Lower leg skin (tissue), 4 donors: ENCODE data around the gene TBX2. TPM values are rescaled to one million over a fixed set of nuclear protein-coding genes. Genes with fewer than 3 reads are reported as not detected.
"Not testable (repeated sequence)": the region's sequence is repeated elsewhere in the genome, so short reads cannot be mapped to it uniquely, and the experiment has no call there.

ENCODE experiments used
- DNase-seq, 2 donors: peaks; one replicate each; pipeline ENCODE4 v3.0.0-alpha.2; 2019; ENCODE audit warnings: low spot score in 2 of 2
- H3K4me3 ChIP-seq: fragments of 200-600 bp; sonication (generic); 2 replicates; pipeline ENCODE4 v1.5.1; 2017; ENCODE audit warnings: mild to moderate bottlenecking, low read depth; ENCODE audit not compliant: poor library complexity, severe bottlenecking
- CTCF ChIP-seq, 3 donors: fragments of 450-650 bp; IDR thresholded peaks; one replicate each; pipeline ENCODE4 v1.5.1; 2016; ENCODE audit warnings: antibody characterized with exemption in 3 of 3, mild to moderate bottlenecking in 3 of 3, moderate library complexity in 2 of 3
- POLR2A ChIP-seq, 2 donors: fragments of 450-650 bp; IDR thresholded peaks; one replicate each; pipeline ENCODE4 v1.6.1; 2016 to 2017; ENCODE audit warnings: antibody characterized with exemption in 2 of 2, mild to moderate bottlenecking in 1 of 2, moderate library complexity in 1 of 2
- WGBS, 2 donors: methylation state at CpG; one replicate each; pipeline ENCODE4 v1.1.5; 2018; 5-methylcytosine and 5-hydroxymethylcytosine counted together
- intact Hi-C: fragments of 100-400 bp; cut with DNase I; formaldehyde crosslinking; loops from one replicate; pipeline ENCODE4 v1.15.0; 2023; ENCODE audit warnings: low total_unique reads
- total RNA-seq, 4 donors: library from RNA; depleted of rRNA; stranded (reverse); fragments of >200 nt; gene quantifications; one replicate each; pipeline ENCODE4 v1.1.0, GENCODE V29; 2016

Gene TBX2
- total RNA-seq, 4 donors from 2014 or later: 0.25 to 9.1 (median 5.7) TPM

GRCh38 chr17:61423967-61424649 lies 24.5 kb downstream of the TBX2 start:
- 64 to 70% methylated on average over 10 of the region's 10 CpGs for WGBS, 2 donors
- TF ChIP-seq POLR2A (IDR thresholded peaks at IDR 0.05) (no peak), CTCF (IDR thresholded peaks at IDR 0.05) (no peak)
- no peak overlapping the region for H3K4me3 ChIP-seq
- intact Hi-C loops: no loop called here
- no peak for DNase-seq

- DNase-seq: no peak
- intact Hi-C loops: no loop called here
- 60 to 63% methylated on average over 11 of the region's 11 CpGs for WGBS, 2 donors
- no peak overlapping the region for H3K4me3 ChIP-seq
- TF ChIP-seq CTCF (IDR thresholded peaks at IDR 0.05): no peak
- TF ChIP-seq POLR2A (IDR thresholded peaks at IDR 0.05): no peak
Measured at GRCh38 chr17:61425682-61426481, 26.2 kb downstream of the TBX2 start.

- no peak for TF ChIP-seq POLR2A (IDR thresholded peaks at IDR 0.05)
- TF ChIP-seq CTCF (IDR thresholded peaks at IDR 0.05): no peak
- intact Hi-C loops: no loop called here
- DNase-seq: no peak
- H3K4me3 ChIP-seq: no peak overlapping the region
- WGBS, 2 donors: 86% methylated on average over 10 of the region's 10 CpGs
Measured at GRCh38 chr17:61426482-61427304, 27.1 kb downstream of the TBX2 start.

- no peak overlapping the region for H3K4me3 ChIP-seq
- intact Hi-C loops: no loop called here
- TF ChIP-seq POLR2A (IDR thresholded peaks at IDR 0.05) (no peak), CTCF (IDR thresholded peaks at IDR 0.05) (no peak)
- no peak for DNase-seq
Measured at GRCh38 chr17:61427567-61427966, 27.9 kb downstream of the TBX2 start.

- intact Hi-C loops: no loop called here
Measured at GRCh38 chr17:61429274-61429673, 29.6 kb downstream of the TBX2 start.

GRCh38 chr17:61429831-61430230 lies 30.2 kb downstream of the TBX2 start:
- 94% methylated on average over 6 of the region's 6 CpGs for WGBS, 2 donors
- intact Hi-C loops, DNase-seq, H3K4me3 ChIP-seq: not testable (repeated sequence)

More at GRCh38 chr17:61429274-61429673, 29.6 kb downstream of the TBX2 start:
- 79 to 88% methylated on average over 1 of the region's 1 CpG for WGBS, 2 donors
- H3K4me3 ChIP-seq: no peak overlapping the region
- TF ChIP-seq CTCF (IDR thresholded peaks at IDR 0.05) (no peak), POLR2A (IDR thresholded peaks at IDR 0.05) (no peak)
- no peak for DNase-seq
